Renal cortical epithelial cell (primary cell): ENCODE measurements around the gene IGF2BP3. TPM values are rescaled to one million over a fixed set of nuclear protein-coding genes. Genes with fewer than 3 reads are reported as not detected.

Experiments
- DNase-seq: peaks from one replicate; pipeline ENCODE4 v3.0.0-alpha.2; 2011; ENCODE audit warnings: low read depth
- total RNA-seq: library from RNA; depleted of rRNA; stranded (reverse); fragments of >200 nt; gene quantifications from 2 replicates; pipeline ENCODE4 v1.2.3, GENCODE V29; 2014

IGF2BP3 gene
- total RNA-seq, 1 donor from 2014 or later = 50.8 TPM

DNA sequence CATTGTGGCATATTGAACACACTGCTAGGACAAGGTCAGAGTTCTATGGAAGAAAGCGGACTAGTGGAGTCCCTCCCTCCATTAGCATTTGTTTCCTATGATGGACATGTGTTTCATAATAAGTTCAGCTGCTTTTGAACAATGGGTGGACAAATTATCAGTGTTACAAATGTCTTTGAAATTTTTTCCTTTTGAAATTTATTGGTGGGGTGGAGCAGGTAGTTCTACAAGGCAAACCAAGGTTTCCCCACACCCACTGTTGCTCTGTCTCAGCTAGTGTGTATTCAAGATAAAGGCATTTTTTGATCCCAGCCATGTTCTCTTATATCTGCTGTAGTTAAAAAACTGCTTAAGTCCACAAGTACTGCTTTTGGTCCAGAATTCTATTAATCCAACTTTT, 91.3 kb downstream of the IGF2BP3 start:
- no peak for DNase-seq

DNA sequence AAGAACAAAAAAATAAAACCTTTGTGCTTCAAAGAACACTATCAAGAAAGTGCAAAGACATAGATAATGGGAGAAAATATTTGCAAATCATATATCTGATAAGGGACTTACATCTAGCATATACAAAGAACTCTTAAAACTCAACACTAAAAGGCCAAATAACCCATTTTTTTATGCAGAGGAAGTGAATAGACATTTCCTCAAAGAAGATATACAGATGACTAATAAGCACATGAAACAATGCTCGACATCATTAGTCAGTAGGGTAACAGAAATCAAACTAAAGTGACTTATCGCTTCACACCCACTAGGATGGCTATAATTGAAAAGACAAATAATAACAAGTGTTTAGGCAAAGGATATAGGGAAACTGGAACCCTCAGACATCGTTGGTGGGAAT, 93.2 kb downstream of the IGF2BP3 start:
- peak; percentile 75 for DNase-seq

GRCh38 chr7:23373151-23374004, 96.9 kb downstream of the IGF2BP3 start:
- DNase-seq = no peak

DNA sequence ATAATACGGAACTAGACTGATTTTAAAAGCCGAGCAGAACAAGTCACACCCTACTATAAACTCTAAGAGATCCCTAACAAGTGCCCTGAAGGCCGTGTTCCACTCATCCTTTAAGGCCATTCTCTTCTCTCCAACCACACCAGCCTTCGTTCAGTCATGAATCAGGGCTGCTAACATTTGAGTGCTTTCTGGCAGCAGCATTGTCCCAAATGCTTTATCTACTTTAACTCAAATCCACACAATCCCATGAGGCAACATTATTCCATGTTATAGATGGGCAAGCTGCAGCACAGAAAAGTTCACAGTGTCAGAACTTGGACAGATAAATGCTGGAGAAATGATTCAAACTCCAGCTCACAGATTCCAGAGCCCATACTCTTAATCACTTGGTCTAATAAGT, 97.7 kb downstream of the IGF2BP3 start:
- no peak for DNase-seq

DNA sequence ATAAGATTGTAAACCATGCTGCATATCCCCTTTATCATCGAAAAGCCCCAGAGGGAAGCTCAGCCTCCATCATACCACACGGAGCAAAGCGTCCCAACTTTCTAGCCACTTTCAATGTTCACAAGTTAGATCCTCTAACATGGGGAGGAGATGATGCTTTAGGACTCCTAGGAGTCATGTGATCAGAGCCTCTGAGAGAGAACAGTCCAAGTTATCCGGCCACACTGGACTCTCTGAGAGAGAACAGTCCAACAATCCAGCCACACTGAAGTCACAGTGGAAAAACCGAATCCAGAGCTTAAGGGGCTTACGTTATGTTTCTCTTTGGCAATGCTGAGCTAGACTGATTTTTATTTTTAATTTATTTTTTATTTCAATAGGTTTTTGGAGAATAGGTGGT, 98.6 kb downstream of the IGF2BP3 start:
- DNase-seq = no peak

GRCh38 chr7:23369695-23370404, 100.4 kb downstream of the IGF2BP3 start:
- DNase-seq = no peak

- no peak for DNase-seq
Observed at GRCh38 chr7:23369100-23369499, 101.2 kb downstream of the IGF2BP3 start.

DNA sequence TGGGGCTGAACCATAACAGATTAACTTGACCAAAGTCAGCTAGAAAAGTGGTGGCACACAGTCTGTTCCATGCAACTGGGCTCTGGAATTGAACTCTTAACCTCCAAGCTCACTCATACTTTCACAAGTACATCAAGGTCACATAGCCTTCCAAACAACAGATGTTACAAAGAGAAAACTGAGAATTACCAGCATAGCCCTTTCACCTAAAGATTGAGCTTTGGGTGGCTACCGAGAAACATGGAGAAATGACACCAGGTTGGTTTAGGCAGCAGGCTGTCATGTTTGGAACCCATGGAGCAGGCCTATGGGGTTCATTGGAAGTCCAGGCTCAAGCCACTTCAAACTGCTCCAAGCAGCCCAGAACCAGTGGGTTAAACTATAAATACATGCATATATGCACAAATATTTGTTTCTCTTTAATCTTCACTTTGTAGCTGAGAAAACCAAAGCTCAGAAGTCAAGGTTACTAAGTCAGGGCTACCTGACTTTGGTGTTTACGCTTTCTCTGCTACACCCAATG, 112.1 kb downstream of the IGF2BP3 start:
- no peak for DNase-seq

DNA sequence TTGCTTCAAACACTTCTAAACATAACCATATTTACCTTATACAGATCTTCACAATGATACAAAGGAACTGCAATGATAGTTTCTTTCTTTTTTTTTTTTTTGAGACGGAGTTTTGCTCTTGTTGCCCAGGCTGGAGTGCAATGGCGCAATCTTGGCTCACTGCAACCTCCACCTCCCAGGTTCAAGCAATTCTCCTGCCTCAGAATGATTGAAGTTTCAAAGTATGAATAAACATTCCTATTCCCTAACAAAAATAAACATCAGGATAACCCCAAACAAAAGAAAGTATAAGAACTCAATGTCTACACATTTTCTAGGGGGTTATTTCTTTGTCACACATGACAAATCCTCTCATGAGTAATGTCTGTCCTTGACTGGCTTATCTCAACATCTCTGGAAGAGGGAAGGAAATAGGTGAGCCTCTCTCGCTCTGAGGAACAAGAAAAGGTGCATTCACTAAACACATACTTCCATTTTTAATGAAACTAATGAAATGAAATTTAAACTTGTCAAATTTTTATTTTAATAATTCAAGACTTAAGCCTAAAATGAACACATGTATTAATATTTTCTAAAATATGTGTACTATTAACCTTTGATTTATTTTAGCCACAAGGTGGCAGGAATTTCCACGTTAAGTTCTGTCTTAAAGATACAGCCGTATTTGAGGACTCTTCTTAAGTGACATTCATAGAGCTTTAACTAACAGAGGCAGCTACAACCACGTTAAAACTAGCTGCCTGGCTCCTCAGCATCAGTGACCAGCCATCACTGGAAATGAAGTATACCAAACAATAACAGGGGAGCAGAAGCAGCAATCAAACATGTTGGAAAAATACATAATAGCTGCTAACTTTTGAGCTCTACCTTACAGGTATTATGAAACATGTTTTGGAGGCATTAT, 112.8 kb downstream of the IGF2BP3 start:
- DNase-seq = peak; percentile 89

- DNase-seq = no peak
Observed at GRCh38 chr7:23356726-23357125, 113.6 kb downstream of the IGF2BP3 start.

DNA sequence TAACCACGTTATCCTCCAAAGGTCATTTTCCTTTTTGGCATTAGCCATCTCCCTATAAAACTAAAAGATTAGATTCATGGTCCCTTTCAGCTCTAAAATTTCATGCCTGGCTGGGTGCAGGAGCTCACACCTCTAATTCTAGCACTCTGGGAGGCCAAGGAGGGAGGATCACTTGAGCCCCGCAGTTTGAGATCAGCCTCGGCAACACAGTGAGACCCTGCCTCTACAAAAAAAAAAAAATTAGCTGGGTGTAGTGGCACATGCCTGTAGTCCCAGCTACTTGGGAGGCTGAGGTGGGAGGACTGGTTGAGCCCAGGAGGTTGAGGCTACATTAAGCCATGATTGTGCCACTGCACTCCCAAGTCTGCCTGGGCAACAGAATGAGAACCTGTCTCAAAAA, 114.1 kb downstream of the IGF2BP3 start:
- DNase-seq = no peak

- peak; percentile 78 for DNase-seq
Observed at GRCh38 chr7:23353172-23353571, 117.1 kb downstream of the IGF2BP3 start.

- no peak for DNase-seq
Observed at GRCh38 chr7:23350466-23350865, 119.8 kb downstream of the IGF2BP3 start.

DNA sequence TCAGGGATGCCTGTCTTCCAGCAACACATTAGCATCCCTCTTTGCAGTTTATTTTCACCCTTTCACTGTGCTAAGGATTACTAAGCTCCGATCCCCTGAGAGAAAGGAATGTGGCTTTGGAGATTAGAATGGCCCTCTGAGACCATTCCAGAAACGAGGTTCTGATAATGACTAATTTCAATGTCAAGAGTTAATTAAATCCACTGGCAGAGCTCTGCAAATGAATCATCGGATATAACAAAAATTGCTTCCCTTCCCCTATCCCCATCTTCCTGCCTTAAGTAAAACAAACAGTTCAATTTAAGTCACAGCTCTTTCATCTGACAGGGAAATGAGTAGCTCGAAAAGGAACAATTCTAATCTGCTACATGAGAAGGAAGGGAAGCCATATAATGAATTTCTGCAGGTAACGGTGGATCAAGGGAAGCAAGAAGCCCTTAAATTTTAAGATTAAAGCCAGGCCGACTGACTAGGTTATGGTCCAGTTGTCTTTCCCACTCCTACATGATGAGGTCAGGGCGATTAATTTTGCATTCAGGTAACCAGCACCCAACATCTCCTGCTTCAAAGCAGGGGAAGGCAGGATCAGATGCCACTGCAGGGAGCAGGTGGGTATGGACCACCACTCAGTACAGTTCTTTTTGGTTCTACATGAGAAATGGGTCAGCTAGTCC, 120.7 kb downstream of the IGF2BP3 start:
- DNase-seq = peak; percentile 78

- peak; percentile 91 for DNase-seq
Observed at GRCh38 chr7:23347682-23348180, 122.6 kb downstream of the IGF2BP3 start.

DNA sequence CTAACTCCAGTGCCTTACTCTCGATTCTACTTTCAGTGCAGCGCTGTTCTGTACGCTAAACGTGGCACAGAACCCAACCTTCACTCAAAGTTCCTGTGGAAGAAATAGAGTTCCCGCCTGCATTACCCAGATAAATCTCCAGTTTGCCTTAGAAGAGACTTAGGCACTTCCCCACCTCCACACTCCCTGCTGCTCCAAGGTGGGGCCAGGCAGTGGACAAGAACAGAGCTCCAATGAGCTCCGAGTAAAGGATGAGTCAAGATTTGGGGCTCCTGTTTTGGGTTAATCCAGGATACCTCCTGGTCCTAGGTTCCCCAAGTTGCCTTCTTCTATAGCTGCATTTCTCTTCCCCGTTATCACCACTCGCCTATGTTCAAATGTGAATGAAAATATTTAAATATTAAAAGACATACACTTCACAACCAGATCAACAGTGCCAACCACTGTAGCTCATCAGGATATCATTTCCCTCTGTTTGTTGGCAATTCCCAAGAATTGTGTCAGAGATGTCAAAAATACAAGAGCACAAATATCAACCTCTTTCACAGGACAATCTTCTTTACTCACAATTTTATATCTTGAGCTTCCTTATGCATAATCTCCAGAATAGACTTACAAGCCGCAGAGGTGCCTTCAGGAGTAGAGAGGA, 123.1 kb downstream of the IGF2BP3 start:
- no peak for DNase-seq

- no peak for DNase-seq
Observed at GRCh38 chr7:23346316-23346715, 124.0 kb downstream of the IGF2BP3 start.

DNA sequence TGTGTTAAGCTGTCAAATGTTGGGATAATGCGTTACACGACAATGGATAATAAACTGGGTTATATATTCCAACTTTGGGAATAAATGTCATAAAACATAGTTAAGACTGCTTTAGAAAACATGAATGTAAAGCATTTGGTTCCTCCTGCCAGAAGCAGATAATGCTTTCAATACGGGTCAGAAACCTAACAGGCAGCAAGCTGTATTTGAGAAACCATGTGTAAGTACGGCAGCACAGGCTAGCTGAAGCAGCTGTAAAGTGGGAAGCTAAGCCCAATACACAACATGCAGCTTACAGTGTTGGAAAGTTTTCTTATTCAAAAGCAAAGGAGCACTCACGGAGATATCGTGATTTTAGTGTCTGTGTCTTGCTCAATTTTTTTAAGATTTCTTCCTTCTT, 124.7 kb downstream of the IGF2BP3 start:
- no peak for DNase-seq

- DNase-seq = peak; percentile 56
Observed at GRCh38 chr7:23343806-23344475, 126.3 kb downstream of the IGF2BP3 start.

GRCh38 chr7:23343102-23343501, 127.2 kb downstream of the IGF2BP3 start:
- no peak for DNase-seq
